ENCODE data around the gene ELAPOR1.

Gene ELAPOR1

DNA sequence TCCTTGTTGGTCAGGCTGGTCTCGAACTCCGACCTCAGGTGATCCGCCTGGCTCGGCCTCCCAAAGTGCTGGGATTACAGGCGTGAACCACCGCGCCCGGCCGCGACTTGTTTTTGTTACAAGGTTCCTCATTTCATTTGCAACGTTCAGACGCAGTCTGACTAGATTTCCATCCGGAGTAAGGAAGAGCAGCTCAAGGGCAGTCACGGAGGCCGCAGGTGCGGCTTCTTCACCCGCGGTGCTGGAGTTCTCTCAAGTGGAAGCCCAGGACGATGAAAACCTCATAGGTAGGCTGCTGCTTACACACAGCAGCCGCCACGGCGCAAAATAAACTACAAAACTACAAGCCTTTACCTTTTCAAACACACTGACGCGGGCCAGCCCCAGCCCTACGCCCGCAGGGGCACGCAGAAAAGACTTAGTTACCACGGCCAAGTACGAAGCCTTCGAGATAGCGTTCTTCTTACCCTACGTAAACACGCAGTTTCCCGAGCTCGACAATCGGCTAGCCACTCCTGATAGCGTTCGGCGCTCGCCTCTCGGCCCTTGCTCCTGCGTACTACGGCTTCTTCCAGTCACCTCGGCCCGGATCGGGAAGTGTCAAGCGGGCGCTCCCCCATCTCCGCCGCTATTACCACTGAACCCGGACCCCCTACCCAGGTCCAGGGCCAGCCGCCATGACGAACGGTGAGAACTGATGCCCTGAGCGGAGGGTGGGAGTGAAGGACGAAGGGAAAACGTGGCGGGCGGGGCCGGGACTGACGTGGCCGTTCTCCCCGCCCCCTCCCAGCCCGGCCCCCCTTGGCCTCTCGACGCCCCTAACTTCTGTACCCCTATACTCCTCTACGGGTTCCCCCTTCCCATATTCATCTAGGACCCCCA lies 23.5 kb upstream of the ELAPOR1 start, which contains the start of gene TMEM167B:
Gene TMEM167B (plus strand): TSS at position 569 of the 882 bp plus-strand sequence. CDS start 109 bp downstream, at position 678.
- peak; percentile 64 for TF ChIP-seq POLR2A (IDR thresholded peaks at IDR 0.05; ENCODE audit: low read depth, low read length)
- no peak for FAIRE-seq

DNA sequence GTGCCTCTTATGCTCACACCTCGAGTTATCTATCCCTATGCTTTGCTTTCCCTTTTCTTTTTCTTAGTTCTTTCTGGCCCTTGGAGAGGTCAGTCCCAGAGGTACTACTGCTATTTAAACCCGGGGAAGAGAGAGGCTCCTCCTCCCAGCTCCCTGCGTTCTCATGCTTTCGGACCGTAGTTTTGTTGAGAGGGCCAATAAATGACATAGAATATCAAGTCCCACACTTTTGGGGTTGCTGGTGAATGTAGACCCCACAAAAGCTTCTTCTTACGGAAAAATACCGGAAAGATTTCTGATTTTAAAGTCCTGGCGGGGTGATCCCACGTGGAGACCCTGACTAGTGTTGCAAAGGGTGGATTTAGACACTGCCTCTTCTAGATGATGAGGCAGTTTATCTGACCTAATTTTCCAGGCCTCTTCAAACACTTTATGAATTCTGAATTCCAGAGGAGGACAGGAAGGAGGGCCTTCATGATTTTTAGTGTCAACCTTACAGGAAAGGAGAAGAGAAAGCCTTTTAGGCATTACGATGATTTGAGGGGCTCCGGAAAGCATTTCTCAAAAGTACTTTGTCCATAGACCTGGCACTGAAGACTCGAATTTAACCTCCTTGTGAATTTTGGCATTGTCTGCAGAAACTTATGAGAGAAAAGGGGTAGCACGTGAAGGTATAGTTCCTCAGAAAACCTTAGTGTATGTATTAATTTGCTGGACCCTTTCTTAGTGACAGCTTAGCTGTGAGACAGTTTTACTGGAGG lies 22.7 kb upstream of the ELAPOR1 start:
- TF ChIP-seq POLR2A (IDR thresholded peaks at IDR 0.05; ENCODE audit: low read depth, low read length) = no peak
- DNase-seq (ENCODE audit: insufficient read length, low spot score) = peak; percentile 53
- FAIRE-seq = no peak

More for the DNA sequence above, 23.5 kb upstream of the ELAPOR1 start, which contains the start of gene TMEM167B:
- peak; percentile 66 for DNase-seq (ENCODE audit: insufficient read length, low spot score)

DNA sequence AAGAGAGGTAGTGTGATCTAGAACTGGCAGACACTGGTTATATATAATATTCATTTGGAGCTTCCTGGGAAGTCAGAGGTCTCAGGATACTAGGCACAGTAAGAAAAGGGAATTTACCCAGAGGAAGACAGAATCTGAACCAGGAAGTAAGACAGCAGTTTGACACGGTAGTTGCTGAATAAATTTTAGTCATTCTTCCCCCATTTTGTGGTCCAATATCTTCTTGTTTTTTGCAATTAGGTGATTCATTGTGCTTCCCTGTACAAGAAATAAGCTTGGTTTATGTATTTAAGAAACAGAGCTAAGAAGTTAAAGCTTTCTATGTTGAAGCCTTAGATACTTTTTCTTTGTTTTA lies 22.1 kb upstream of the ELAPOR1 start:
- no peak for FAIRE-seq
- TF ChIP-seq POLR2A (IDR thresholded peaks at IDR 0.05; ENCODE audit: low read depth, low read length) = no peak
- DNase-seq (ENCODE audit: insufficient read length, low spot score) = no peak

DNA sequence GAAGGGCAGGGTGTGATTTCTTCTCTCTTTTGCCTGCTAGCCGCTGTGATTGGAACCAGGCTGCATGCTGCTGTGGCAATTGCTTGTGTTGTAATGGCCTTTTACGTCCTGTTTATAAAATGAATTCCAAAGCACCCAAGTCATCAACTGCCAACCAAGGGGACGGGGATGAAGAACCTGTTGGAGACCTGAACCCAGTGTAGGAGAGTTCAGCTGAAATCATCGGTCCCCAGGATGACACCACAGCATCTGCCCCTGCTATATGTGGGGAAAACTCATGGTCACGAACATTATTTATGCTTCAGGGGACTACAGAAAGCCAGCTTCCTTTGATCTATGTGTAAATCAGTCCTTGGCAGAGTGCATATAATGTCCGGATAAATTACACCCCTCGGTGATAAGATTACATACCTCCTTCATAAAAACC lies 19.5 kb upstream of the ELAPOR1 start:
- FAIRE-seq (no peak), DNase-seq (ENCODE audit: insufficient read length, low spot score) (no peak)
- no peak for TF ChIP-seq POLR2A (IDR thresholded peaks at IDR 0.05; ENCODE audit: low read depth, low read length)

DNA sequence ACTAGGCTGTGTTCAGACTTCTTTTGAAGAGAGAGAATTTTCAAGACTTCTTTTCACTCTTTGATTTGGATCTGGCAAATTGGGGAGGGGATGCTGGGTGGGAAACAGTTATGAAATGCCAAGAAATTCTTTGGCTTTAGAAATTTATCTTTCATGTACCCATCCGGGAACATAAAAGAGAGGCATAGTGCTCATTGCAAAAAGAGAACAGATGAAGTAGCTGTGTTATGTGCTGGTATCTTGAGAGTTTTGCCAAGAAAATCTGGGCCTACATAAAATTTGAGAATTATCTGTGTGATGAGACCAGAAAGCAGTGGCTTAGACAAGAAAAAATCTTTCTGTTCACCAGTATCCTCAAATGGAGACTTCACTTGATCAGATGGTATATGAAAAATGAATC lies 19.0 kb upstream of the ELAPOR1 start:
- no peak for FAIRE-seq
- no peak for TF ChIP-seq POLR2A (IDR thresholded peaks at IDR 0.05; ENCODE audit: low read depth, low read length)
- no peak for DNase-seq (ENCODE audit: insufficient read length, low spot score)

DNA sequence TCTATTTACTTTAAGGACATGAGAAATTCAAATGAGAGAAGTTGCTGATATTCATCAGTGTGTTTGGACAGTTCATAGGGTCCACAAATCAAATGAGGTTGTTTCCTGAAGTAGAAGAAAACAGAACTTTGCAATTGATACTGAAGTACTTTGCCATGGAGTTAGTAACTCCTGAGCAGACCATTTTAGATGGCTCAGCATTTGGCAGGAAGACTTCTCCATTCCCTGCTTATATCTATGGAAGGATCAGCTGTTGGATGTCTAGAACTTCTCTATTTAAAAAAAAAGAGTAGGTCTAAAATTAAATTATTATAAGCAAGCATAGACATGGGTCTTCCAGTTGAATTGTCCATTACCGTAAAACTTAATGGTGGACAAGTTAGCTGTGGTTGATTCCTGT lies 18.3 kb upstream of the ELAPOR1 start:
- no peak for TF ChIP-seq POLR2A (IDR thresholded peaks at IDR 0.05; ENCODE audit: low read depth, low read length)
- FAIRE-seq (no peak), DNase-seq (ENCODE audit: insufficient read length, low spot score) (no peak)

DNA sequence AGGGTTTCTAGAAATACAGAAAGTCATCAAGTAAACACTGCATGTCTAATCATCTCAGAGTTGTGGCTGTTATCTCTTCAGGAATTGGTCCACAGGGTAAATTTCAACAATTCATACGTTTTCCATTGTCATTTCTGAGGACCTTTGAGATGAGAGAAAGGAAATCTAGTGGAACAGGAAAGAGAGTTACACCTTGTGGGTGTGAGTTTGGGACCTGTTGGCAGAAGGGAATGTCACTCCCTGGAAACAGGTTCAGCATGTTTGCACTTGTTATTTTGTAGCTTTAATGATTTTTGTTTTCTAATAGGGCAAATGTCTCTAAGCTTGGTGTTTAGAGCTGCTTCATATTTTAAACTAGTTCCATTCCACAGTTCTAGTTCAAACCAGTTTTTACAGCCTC lies 17.8 kb upstream of the ELAPOR1 start:
- no peak for FAIRE-seq
- no peak for DNase-seq (ENCODE audit: insufficient read length, low spot score)

DNA sequence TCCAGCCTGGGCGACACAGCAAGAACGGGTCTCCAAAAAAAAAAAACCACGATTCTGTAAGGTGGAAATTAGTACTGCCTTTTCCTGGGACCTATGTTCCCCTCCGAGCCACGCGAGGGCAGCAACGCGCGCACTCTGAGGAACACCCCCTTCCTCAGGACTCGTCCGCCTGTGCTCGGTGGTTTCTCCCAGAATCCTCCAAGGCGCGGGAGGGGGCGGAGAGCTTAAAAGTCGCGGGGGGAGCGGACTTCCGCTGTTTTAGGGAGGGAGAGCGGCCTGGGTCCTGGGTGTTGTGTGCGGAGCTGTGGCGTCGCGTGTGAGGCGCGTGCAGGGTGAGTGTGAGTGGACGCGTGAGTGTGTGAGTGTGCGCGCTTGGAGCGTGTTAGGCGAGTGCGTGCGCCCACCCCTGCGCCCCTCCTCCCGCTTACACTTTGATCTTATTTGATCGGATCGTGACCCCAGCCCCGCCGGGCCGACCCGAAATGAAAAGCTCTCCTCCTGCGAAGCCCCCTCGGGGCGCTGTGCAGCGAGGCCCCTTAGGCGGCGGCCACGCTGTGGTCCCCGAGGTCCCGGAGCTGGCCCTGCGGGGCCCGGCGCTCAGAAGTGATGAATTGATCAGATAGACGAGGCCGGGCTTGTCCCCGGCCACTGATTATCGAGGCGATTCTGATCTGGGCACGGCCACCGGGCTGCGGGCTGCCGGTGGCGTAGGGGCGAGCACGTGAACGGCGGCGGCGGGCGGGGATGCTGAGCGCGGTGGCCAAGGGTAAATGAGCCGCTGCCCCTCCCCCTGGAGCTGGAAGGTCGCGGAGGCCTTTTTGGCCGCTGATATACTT lies 13.8 kb upstream of the ELAPOR1 start:
- peak; percentile 96 for FAIRE-seq
- DNase-seq (ENCODE audit: insufficient read length, low spot score) = peak; percentile 86
- peak; percentile 99 for TF ChIP-seq POLR2A (IDR thresholded peaks at IDR 0.05; ENCODE audit: low read depth, low read length)

More for the DNA sequence above, 17.8 kb upstream of the ELAPOR1 start:
- TF ChIP-seq POLR2A (IDR thresholded peaks at IDR 0.05; ENCODE audit: low read depth, low read length) = no peak

DNA sequence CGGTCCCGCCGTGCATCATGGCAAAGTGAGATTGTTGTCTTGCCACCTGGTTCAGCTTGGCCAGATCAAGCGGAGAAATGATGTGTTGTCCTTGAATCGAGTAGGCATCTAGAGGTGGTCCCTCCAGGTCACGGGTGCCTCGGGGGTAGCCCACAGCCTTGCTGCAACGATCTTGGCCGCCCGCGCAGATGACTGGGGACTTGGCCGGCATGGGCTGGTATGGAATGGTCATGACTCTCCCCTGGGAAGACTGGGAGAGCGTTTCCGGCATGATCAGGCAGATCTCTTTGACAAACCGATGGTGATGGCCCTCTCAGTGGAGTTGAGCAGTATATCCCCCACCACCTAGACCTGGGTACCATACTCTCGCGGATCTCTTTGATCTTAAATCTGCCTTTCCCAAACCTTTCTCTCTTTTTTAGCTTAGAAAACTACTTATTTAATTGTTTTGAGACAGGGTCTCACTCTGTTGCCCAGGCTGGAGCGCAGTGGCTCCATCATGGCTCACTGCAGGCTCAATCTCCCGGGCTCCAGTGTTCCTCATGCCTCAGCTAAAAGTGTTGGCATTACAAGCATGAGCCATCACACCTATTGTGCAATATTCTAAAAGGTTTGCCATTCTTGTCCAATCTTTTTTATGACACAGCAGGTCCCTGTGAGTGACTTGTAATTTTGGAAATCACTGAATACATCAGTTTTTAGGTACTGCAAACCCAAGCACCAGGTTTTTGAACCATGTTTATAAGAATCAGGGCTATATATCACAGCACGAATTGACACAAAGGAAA lies 9.4 kb upstream of the ELAPOR1 start:
- FAIRE-seq (no peak), DNase-seq (ENCODE audit: insufficient read length, low spot score) (no peak)
- 0 out of 2 replicates have a peak, but pooled peaks have one; percentile 12 for TF ChIP-seq POLR2A (IDR thresholded peaks at IDR 0.05; ENCODE audit: low read depth, low read length)

DNA sequence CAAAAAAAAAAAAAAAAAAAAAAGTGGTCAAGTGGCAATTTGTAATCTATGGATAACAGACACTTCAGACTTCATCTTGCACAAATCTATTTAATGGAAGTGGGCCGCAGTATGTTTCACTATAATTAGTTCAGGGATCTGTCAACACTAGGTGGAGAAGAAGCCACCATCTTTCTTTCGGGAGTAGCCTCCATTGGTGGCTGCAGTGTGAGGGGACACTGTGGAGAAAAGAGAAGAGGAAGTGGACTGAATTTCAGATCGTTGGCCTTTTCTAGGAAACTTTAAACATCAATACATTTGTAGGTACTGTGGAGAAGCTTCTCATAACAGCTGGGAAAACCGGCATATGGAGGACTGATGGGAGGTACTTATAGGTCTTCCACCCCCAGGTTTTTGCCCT lies 8.0 kb upstream of the ELAPOR1 start:
- DNase-seq (ENCODE audit: insufficient read length, low spot score) = no peak
- FAIRE-seq = no peak
- no peak for TF ChIP-seq POLR2A (IDR thresholded peaks at IDR 0.05; ENCODE audit: low read depth, low read length)

DNA sequence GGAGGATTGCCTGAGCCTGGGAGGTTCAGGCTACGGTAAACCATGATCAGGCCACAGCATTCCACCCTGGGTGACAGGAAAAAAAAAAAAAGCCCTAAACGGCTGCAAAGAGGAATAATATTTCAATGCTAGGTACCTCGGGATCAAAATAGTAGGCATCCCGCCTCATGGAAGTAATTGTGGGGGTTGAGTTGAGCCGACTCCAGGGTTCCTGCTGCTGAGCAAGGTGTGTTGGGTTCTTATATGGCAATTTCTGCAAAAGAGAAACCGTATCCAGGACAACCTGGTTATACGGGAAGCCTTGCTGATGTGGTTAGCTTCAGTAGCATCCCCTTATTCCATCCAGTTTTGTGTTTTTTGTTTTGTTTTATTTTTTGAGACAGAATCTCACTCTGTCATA lies 6.1 kb upstream of the ELAPOR1 start:
- TF ChIP-seq POLR2A (IDR thresholded peaks at IDR 0.05; ENCODE audit: low read depth, low read length) = no peak
- FAIRE-seq (no peak), DNase-seq (ENCODE audit: insufficient read length, low spot score) (no peak)

DNA sequence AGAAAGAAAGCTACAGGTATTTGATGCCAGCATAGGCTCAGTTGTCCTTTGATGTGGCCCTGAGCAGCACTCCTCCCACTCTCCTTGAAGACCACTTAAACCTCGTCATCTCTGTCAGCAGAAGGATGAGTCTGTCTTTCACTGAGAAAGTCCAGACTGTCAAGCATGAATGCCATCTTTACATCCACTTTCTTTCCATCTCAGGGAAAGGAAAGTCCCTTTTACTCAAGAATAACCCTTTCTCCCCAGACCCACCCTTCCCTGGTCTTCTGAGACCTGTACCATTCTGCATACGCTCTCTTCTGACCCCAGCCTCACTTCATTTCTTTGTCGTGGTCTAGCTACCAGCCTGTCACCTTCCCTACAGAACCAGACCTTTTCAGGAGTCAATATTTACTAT lies 4.0 kb upstream of the ELAPOR1 start:
- no peak for TF ChIP-seq POLR2A (IDR thresholded peaks at IDR 0.05; ENCODE audit: low read depth, low read length)
- no peak for DNase-seq (ENCODE audit: insufficient read length, low spot score)
- FAIRE-seq = no peak

Measured in H54 (cell line).